GM18858 (cell line): ENCODE measurements around the gene CXCR6.

Source experiments
- ATAC-seq: cut with Tn5 transposase; IDR thresholded peaks from one replicate; pipeline ENCODE4 v1.9.1; 2021; ENCODE audit not compliant: unreplicated experiment

Gene CXCR6

GRCh38 chr3:45921158-45922038 is 21.9 kb upstream of the CXCR6 start:
- no peak for ATAC-seq

GRCh38 chr3:45922039-45922326 is 21.3 kb upstream of the CXCR6 start:
- ATAC-seq = no peak

GRCh38 chr3:45922950-45923590 is 20.2 kb upstream of the CXCR6 start:
- ATAC-seq = no peak

GRCh38 chr3:45923755-45924154 is 19.5 kb upstream of the CXCR6 start:
- no peak for ATAC-seq

DNA sequence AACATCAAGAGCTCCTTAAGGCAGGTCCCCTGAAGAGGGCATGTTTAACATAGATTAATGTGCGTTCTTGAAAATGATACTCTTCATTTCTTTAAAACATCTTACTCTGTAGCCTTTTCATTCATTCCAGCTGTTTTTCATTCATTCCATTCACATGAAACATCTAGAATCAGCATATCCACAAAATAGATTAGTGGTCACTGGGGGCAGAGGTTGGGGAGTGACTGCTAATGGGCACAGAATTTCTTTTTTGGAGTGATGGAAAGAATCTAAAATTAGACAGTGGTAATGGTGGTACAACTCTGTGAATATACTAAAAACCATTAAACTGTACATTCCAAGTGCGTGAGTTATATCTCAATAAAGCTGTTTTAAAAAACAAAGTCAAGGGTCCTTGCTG is 15.4 kb upstream of the CXCR6 start:
- no peak for ATAC-seq

DNA sequence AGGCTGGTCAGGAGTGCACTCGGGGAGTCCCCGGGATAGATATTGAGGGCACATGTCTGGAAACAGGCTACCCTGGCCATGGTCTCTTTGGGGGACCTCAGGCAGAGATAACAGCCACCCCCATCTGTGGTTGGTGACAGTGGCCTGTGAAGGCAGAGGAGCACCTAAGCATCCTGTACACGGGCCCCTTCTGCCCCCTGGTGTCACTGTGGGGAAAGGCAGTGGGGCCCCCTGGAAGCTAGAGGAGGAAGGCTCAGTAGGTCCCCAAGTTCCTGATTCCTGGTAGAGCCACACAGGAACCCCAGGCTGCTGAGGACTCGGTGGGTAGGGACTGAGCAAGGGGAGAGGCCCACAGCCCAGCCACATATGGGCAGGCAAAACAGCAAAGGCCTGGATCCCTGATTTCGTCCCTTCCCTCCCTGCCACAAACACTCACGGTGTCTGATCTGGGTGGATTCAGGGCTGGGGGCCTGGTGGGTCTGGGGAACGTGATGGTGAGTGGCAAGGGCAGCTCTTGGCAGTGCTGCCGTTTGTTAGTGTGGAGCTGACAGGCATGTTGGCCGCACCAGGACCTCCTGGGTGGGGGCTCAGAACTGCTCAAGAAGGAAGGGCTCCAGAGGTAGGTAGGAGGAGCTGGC is 14.1 kb upstream of the CXCR6 start:
- no peak for ATAC-seq

DNA sequence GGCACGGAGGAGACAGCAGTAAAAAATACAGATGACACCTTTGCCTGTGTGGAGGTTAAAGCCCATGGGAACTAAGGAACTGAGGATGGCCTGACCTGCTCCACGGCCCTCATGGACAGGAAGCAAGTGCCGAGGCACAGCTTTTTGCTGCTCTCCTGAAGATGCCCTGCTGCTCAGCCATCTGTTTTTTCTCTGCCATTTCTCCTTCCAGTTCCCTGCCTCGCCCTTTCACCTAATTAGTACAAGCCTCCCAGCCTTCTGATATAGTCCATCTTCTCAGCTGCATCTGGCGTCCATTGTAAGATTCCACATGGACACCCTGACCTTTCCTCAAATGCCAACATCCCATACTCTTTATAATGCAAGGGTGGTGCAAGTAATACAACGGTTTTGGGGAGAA is 11.8 kb upstream of the CXCR6 start:
- no peak for ATAC-seq

DNA sequence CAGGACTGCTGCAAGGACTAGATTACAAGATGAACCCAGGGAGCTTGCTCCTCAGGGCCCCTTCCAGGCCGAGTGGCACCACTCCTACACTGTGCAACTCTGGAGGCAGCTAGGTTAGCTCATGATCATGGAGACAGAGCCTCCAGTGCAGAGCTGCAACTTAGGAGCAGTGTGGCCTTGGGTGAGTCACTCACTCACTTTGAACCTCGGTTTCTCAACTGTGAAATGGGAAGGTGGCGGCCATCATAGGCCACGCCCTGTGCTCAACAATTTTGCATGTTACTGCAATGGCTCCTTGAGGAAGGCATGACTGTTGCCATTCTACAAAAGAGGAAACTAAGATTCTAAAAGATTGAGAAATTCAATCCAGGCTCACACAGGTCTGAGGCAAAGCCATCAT is 11.2 kb upstream of the CXCR6 start:
- ATAC-seq = no peak

GRCh38 chr3:45933591-45933990 is 9.7 kb upstream of the CXCR6 start:
- no peak for ATAC-seq

GRCh38 chr3:45936261-45936660 is 7.0 kb upstream of the CXCR6 start:
- no peak for ATAC-seq

DNA sequence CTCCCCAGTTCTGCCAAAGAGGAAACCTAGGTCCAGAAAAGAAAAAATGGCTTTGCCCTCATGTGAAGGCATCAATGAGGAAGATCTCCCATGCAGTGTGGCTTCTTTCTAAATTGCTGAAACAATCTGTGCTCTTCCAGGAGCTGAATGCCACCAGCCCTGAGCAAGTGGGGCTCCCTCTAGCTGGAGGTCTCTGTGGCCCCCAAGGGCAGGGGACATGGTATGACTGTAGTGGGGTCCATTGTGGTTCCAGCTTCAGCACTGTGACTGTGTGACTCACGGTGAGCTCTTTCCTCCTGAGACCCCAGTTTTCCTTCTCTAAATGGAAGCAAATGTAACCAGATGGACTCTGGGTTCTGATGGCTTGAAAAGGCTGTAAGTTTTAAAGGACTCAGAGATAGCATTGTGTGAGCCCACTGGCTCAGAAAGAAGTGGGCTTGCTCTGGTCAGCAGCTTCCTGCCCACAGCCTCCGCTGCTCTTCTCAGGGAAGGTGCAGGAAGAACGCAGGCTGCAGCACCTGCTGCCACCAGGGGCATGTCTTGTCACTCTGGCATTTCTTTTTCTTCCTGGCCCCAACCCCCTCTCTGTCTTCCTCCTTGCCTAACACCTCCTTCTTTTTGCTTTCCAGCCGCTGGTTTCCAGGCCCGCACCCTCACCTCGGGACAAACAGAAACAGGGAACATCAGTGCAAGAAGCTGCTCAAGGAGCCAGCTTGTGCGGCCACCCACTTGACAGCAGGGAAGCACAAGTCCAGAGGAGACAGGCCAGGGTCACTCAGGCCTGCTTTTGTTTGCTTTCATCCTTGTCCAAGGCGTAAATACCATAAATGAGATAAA is 5.8 kb upstream of the CXCR6 start:
- no peak for ATAC-seq

DNA sequence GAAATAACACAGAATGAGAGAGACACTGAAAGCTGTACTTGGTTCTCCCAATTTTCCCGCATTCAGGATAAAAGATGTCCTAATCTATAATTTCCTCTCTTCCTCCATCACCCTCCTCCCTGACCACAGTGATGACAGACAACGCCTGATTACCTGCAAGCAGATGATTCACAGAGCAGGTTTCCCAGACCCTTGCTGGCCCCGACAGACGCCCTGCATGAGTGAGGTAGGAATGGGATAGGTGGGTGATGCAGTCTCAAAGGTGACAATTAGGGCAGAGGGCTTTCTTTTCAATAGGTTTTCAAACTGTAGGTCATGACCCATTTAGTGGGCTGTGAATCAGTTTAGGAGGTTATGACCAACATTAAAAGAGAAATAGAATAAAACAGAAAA is 5.2 kb upstream of the CXCR6 start:
- no peak for ATAC-seq

- no peak for ATAC-seq
Measured at GRCh38 chr3:45938864-45939263, 4.4 kb upstream of the CXCR6 start.

GRCh38 chr3:45939341-45939771 is 3.9 kb upstream of the CXCR6 start:
- ATAC-seq = no peak

GRCh38 chr3:45940004-45940780 is 3.1 kb upstream of the CXCR6 start:
- no peak for ATAC-seq

DNA sequence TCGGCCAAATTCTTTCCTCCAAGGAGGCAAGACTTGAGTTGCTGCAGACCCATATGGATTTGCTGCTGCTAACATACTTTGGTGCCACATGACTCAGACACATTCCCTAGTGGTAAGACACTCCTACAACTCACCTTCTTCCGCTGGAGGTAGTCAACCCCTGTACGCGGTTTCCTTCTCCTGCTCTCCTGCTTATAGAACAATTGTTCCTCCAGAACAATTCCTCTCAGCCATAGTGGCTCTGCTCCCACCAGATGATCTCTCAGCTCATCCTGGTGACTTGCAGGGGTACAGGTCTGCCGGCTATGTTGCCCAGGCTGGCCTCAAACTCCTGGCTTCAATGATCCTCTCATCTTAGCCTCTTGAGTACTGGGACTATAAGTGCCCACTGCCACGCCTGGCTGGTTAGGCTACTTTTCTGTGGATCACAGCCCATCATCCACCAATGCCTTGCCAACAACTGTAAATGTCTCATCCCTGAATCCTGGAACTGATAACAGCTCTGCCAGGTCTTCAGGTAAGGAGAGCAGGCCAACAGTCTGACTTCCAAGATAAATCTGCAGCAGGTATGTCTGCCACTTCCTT is 2.4 kb upstream of the CXCR6 start:
- no peak for ATAC-seq

GRCh38 chr3:45942051-45942825 is 1.0 kb upstream of the CXCR6 start:
- no peak for ATAC-seq

- ATAC-seq = no peak
Measured at GRCh38 chr3:45944830-45945620, 1.8 kb downstream of the CXCR6 start.

- no peak for ATAC-seq
Measured at GRCh38 chr3:45946307-45946706, 3.0 kb downstream of the CXCR6 start.
